ENCODE data around the gene CFAP77.

Gene CFAP77

GRCh38 chr9:132545578-132545977 is 135.6 kb downstream of the CFAP77 start:
- Histone ChIP-seq H2AFZ (ENCODE audit: low read depth, low read length) (peak overlapping the region; percentile 73), H3K36me3 (ENCODE audit: insufficient read depth, low read length) (no peaks in the 10 kb centered on the region), H3K27me3 (ENCODE audit: insufficient read depth, low read length) (no peaks in the 10 kb centered on the region), H3K9me3 (ENCODE audit: low read length) (no peaks in the 10 kb centered on the region), H3K4me1 (ENCODE audit: insufficient read depth, low read length) (peaks cover 52% of the 10 kb centered on the region), H3K4me3 (ENCODE audit: low read length) (no peak overlapping the region)

GRCh38 chr9:132546148-132547051 is 136.4 kb downstream of the CFAP77 start:
- peaks cover 52% of the 10 kb centered on the region for H3K4me1 ChIP-seq (ENCODE audit: insufficient read depth, low read length)
- no peaks in the 10 kb centered on the region for H3K27me3 ChIP-seq (ENCODE audit: insufficient read depth, low read length)
- H2AFZ ChIP-seq (ENCODE audit: low read depth, low read length): peak overlapping the region; percentile 73
- peak overlapping the region; percentile 30 for H3K4me3 ChIP-seq (ENCODE audit: low read length)
- no peaks in the 10 kb centered on the region for H3K9me3 ChIP-seq (ENCODE audit: low read length)
- H3K36me3 ChIP-seq (ENCODE audit: insufficient read depth, low read length): no peaks in the 10 kb centered on the region

GRCh38 chr9:132547052-132547431 is 137.0 kb downstream of the CFAP77 start:
- no peak overlapping the region for H3K4me3 ChIP-seq (ENCODE audit: low read length)
- H3K36me3 ChIP-seq (ENCODE audit: insufficient read depth, low read length): no peaks in the 10 kb centered on the region
- peaks cover 52% of the 10 kb centered on the region for H3K4me1 ChIP-seq (ENCODE audit: insufficient read depth, low read length)
- H3K9me3 ChIP-seq (ENCODE audit: low read length): no peaks in the 10 kb centered on the region
- H3K27me3 ChIP-seq (ENCODE audit: insufficient read depth, low read length): no peaks in the 10 kb centered on the region
- H2AFZ ChIP-seq (ENCODE audit: low read depth, low read length): no peak overlapping the region

GRCh38 chr9:132547436-132547835 is 137.4 kb downstream of the CFAP77 start:
- H3K4me3 ChIP-seq (ENCODE audit: low read length): no peak overlapping the region
- H3K36me3 ChIP-seq (ENCODE audit: insufficient read depth, low read length): no peaks in the 10 kb centered on the region
- no peaks in the 10 kb centered on the region for H3K9me3 ChIP-seq (ENCODE audit: low read length)
- H3K4me1 ChIP-seq (ENCODE audit: insufficient read depth, low read length): peaks cover 52% of the 10 kb centered on the region
- H2AFZ ChIP-seq (ENCODE audit: low read depth, low read length): no peak overlapping the region
- no peaks in the 10 kb centered on the region for H3K27me3 ChIP-seq (ENCODE audit: insufficient read depth, low read length)

GRCh38 chr9:132547976-132548730 is 138.1 kb downstream of the CFAP77 start:
- Histone ChIP-seq H3K36me3 (ENCODE audit: insufficient read depth, low read length) (no peaks in the 10 kb centered on the region), H2AFZ (ENCODE audit: low read depth, low read length) (peak overlapping the region; percentile 78), H3K4me1 (ENCODE audit: insufficient read depth, low read length) (peaks cover 52% of the 10 kb centered on the region)

GRCh38 chr9:132548751-132549640 is 139.0 kb downstream of the CFAP77 start:
- Histone ChIP-seq H3K4me1 (ENCODE audit: insufficient read depth, low read length) (peaks cover 48% of the 10 kb centered on the region), H3K4me3 (ENCODE audit: low read length) (peak overlapping the region; percentile 37)

More at GRCh38 chr9:132547976-132548730, 138.1 kb downstream of the CFAP77 start:
- Histone ChIP-seq H3K27me3 (ENCODE audit: insufficient read depth, low read length) (no peaks in the 10 kb centered on the region), H3K9me3 (ENCODE audit: low read length) (no peaks in the 10 kb centered on the region), H3K4me3 (ENCODE audit: low read length) (peak overlapping the region; percentile 37)

GRCh38 chr9:132551556-132551955 is 141.5 kb downstream of the CFAP77 start:
- H3K4me1 ChIP-seq (ENCODE audit: insufficient read depth, low read length): peaks cover 49% of the 10 kb centered on the region

More at GRCh38 chr9:132548751-132549640, 139.0 kb downstream of the CFAP77 start:
- Histone ChIP-seq H2AFZ (ENCODE audit: low read depth, low read length) (peak overlapping the region; percentile 78), H3K9me3 (ENCODE audit: low read length) (no peaks in the 10 kb centered on the region), H3K36me3 (ENCODE audit: insufficient read depth, low read length) (no peaks in the 10 kb centered on the region), H3K27me3 (ENCODE audit: insufficient read depth, low read length) (no peaks in the 10 kb centered on the region)

GRCh38 chr9:132552041-132552440 is 142.0 kb downstream of the CFAP77 start:
- Histone ChIP-seq H3K4me3 (ENCODE audit: low read length) (no peak overlapping the region), H3K27me3 (ENCODE audit: insufficient read depth, low read length) (no peaks in the 10 kb centered on the region), H3K9me3 (ENCODE audit: low read length) (no peaks in the 10 kb centered on the region), H3K36me3 (ENCODE audit: insufficient read depth, low read length) (no peaks in the 10 kb centered on the region), H2AFZ (ENCODE audit: low read depth, low read length) (no peak overlapping the region), H3K4me1 (ENCODE audit: insufficient read depth, low read length) (peaks cover 48% of the 10 kb centered on the region)

More at GRCh38 chr9:132551556-132551955, 141.5 kb downstream of the CFAP77 start:
- Histone ChIP-seq H2AFZ (ENCODE audit: low read depth, low read length) (no peak overlapping the region), H3K36me3 (ENCODE audit: insufficient read depth, low read length) (no peaks in the 10 kb centered on the region), H3K4me3 (ENCODE audit: low read length) (no peak overlapping the region), H3K27me3 (ENCODE audit: insufficient read depth, low read length) (no peaks in the 10 kb centered on the region), H3K9me3 (ENCODE audit: low read length) (no peaks in the 10 kb centered on the region)

- Histone ChIP-seq H3K4me3 (ENCODE audit: low read length) (no peak overlapping the region), H3K36me3 (ENCODE audit: insufficient read depth, low read length) (no peaks in the 10 kb centered on the region), H2AFZ (ENCODE audit: low read depth, low read length) (no peak overlapping the region), H3K9me3 (ENCODE audit: low read length) (no peaks in the 10 kb centered on the region), H3K27me3 (ENCODE audit: insufficient read depth, low read length) (no peaks in the 10 kb centered on the region), H3K4me1 (ENCODE audit: insufficient read depth, low read length) (peaks cover 22% of the 10 kb centered on the region)
Observed at GRCh38 chr9:132554755-132555154, 144.7 kb downstream of the CFAP77 start.

GRCh38 chr9:132555528-132555927 is 145.5 kb downstream of the CFAP77 start:
- H3K4me1 ChIP-seq (ENCODE audit: insufficient read depth, low read length): peaks cover 21% of the 10 kb centered on the region
- no peak overlapping the region for H2AFZ ChIP-seq (ENCODE audit: low read depth, low read length)
- H3K9me3 ChIP-seq (ENCODE audit: low read length): no peaks in the 10 kb centered on the region
- H3K36me3 ChIP-seq (ENCODE audit: insufficient read depth, low read length): no peaks in the 10 kb centered on the region
- H3K27me3 ChIP-seq (ENCODE audit: insufficient read depth, low read length): peaks cover 1% of the 10 kb centered on the region
- no peak overlapping the region for H3K4me3 ChIP-seq (ENCODE audit: low read length)

GRCh38 chr9:132556235-132556634 is 146.2 kb downstream of the CFAP77 start:
- Histone ChIP-seq H3K9me3 (ENCODE audit: low read length) (no peaks in the 10 kb centered on the region), H3K4me3 (ENCODE audit: low read length) (no peak overlapping the region), H3K36me3 (ENCODE audit: insufficient read depth, low read length) (no peaks in the 10 kb centered on the region), H3K4me1 (ENCODE audit: insufficient read depth, low read length) (peaks cover 27% of the 10 kb centered on the region), H2AFZ (ENCODE audit: low read depth, low read length) (peak overlapping the region; percentile 72), H3K27me3 (ENCODE audit: insufficient read depth, low read length) (peaks cover 6% of the 10 kb centered on the region)

GRCh38 chr9:132556714-132557113 is 146.7 kb downstream of the CFAP77 start:
- Histone ChIP-seq H3K4me3 (ENCODE audit: low read length) (no peak overlapping the region), H3K4me1 (ENCODE audit: insufficient read depth, low read length) (peaks cover 31% of the 10 kb centered on the region), H3K9me3 (ENCODE audit: low read length) (no peaks in the 10 kb centered on the region), H2AFZ (ENCODE audit: low read depth, low read length) (peak overlapping the region; percentile 72), H3K36me3 (ENCODE audit: insufficient read depth, low read length) (no peaks in the 10 kb centered on the region), H3K27me3 (ENCODE audit: insufficient read depth, low read length) (peaks cover 7% of the 10 kb centered on the region)
